ENCODE measurements around the gene CASR.

Gene CASR

DNA sequence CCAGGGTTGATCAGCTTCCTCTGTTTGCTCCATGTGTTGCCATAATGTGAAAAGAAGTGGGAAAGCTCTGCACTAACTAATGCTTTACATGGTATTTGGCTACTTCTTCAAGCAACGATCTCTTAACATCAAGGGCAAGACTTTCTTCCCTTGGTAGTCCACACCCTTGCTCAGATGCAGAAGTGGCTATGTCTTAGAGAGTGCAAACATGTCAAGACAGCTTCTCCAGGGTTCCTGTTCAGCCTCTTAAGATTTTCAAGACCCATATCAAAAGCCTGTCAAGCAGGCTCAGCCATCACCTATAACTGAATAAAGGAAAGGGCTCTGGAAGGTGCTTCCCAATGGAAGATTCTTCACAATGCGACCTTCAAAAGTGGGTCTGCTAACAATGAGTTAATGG lies 76.7 kb downstream of the CASR start:
- H3K18ac ChIP-seq (ENCODE audit: low read length), result no peak overlapping the region
- H3K4me2 ChIP-seq (ENCODE audit: insufficient read depth, low read length, poor library complexity, severe bottlenecking), result no peak overlapping the region
- H3K79me1 ChIP-seq (ENCODE audit: low read depth, low read length), result no peaks in the 10 kb centered on the region
- no peak overlapping the region for H3K23ac ChIP-seq (ENCODE audit: low read depth, low read length, poor library complexity)
- H3K14ac ChIP-seq (ENCODE audit: low read length), result no peak overlapping the region
- no peak for DNase-seq (ENCODE audit: low spot score)
- no peak overlapping the region for H2AK5ac ChIP-seq (ENCODE audit: low read depth, low read length)
- no peak overlapping the region for H3K9ac ChIP-seq (ENCODE audit: low read depth, low read length, poor library complexity)
- H2BK15ac ChIP-seq (ENCODE audit: low read length), result no peak overlapping the region
- no peak overlapping the region for H3K4me3 ChIP-seq (ENCODE audit: low read length in 2 of 2)
- no peak overlapping the region for H2BK5ac ChIP-seq (ENCODE audit: low read length)
- H4K8ac ChIP-seq (ENCODE audit: low read depth, low read length), result no peak overlapping the region
- H3K27ac ChIP-seq (replicated peaks; ENCODE audit: low read length), result no peak overlapping the region
- H2BK120ac ChIP-seq (ENCODE audit: low read depth, low read length), result no peak overlapping the region
- no peak overlapping the region for H3K4ac ChIP-seq (ENCODE audit: low read length)
- H3K9me3 ChIP-seq (replicated peaks in 1 of 2; ENCODE audit: control insufficient read depth in 2 of 2, insufficient read depth in 1 of 2, low read depth in 1 of 2, low read length in 2 of 2), result no peaks in the 10 kb centered on the region
- no peaks in the 10 kb centered on the region for H3K4me1 ChIP-seq (ENCODE audit: control insufficient read depth in 2 of 2, insufficient read depth in 1 of 2, low read depth in 1 of 2, low read length in 2 of 2)
- no peaks in the 10 kb centered on the region for H3K36me3 ChIP-seq (replicated peaks in 1 of 2; ENCODE audit: control insufficient read depth in 2 of 2, insufficient read depth in 2 of 2, low read length in 2 of 2)
- H2AFZ ChIP-seq (ENCODE audit: low read length), result no peak overlapping the region
- H3K27me3 ChIP-seq (ENCODE audit: control insufficient read depth in 3 of 3, insufficient read depth in 3 of 3, low read depth in 1 of 3, low read length in 3 of 3), result peaks cover 0 to 3% (median 0%) of the 10 kb centered on the region in 3 experiments
- WGBS, 2 donors (ENCODE audit: extremely low coverage in 2 of 2, insufficient read length in 2 of 2, insufficient replicate concordance in 1 of 2), result no CpG with 5 or more reads among the region's 2 CpGs
- no peak overlapping the region for H4K91ac ChIP-seq (ENCODE audit: low read depth, low read length, poor library complexity)
- no peak overlapping the region for H2BK12ac ChIP-seq (ENCODE audit: low read length)

DNA sequence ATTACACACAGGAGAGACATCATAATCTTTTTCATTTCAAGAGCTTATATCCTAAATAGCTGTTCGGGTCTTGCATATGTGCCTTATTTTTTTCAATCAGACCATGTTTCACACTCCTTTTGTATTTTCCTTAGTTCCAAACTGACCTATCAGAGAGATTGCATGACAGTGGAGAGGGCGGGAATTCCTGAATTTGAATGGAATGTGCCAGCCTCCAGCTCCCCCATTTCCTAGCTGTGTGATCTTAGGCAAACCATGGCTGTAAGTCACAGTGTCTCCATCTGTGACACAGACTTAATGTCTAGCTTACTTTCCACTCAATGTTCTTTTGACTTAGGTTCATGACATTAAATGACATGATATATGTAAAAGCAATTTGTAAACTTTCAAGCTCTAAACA lies 79.6 kb downstream of the CASR start:
- H3K4ac ChIP-seq (ENCODE audit: low read length), result no peak overlapping the region
- H3K4me1 ChIP-seq (ENCODE audit: control insufficient read depth in 2 of 2, insufficient read depth in 1 of 2, low read depth in 1 of 2, low read length in 2 of 2), result no peaks in the 10 kb centered on the region
- H3K36me3 ChIP-seq (replicated peaks in 1 of 2; ENCODE audit: control insufficient read depth in 2 of 2, insufficient read depth in 2 of 2, low read length in 2 of 2), result no peaks in the 10 kb centered on the region
- H3K9ac ChIP-seq (ENCODE audit: low read depth, low read length, poor library complexity), result no peak overlapping the region
- no peak overlapping the region for H3K14ac ChIP-seq (ENCODE audit: low read length)
- no peak overlapping the region for H3K4me2 ChIP-seq (ENCODE audit: insufficient read depth, low read length, poor library complexity, severe bottlenecking)
- no peak overlapping the region for H2AK5ac ChIP-seq (ENCODE audit: low read depth, low read length)
- H3K79me1 ChIP-seq (ENCODE audit: low read depth, low read length), result no peaks in the 10 kb centered on the region
- no peak for DNase-seq (ENCODE audit: low spot score)
- no peak overlapping the region for H2BK12ac ChIP-seq (ENCODE audit: low read length)
- H3K27ac ChIP-seq (replicated peaks; ENCODE audit: low read length), result no peak overlapping the region
- H4K8ac ChIP-seq (ENCODE audit: low read depth, low read length), result no peak overlapping the region
- no peak overlapping the region for H4K91ac ChIP-seq (ENCODE audit: low read depth, low read length, poor library complexity)
- H2AFZ ChIP-seq (ENCODE audit: low read length), result no peak overlapping the region
- H3K18ac ChIP-seq (ENCODE audit: low read length), result no peak overlapping the region
- no peak overlapping the region for H3K23ac ChIP-seq (ENCODE audit: low read depth, low read length, poor library complexity)
- H2BK15ac ChIP-seq (ENCODE audit: low read length), result no peak overlapping the region
- H3K27me3 ChIP-seq (ENCODE audit: control insufficient read depth in 3 of 3, insufficient read depth in 3 of 3, low read depth in 1 of 3, low read length in 3 of 3), result peaks cover 0 to 3% (median 0%) of the 10 kb centered on the region in 3 experiments
- H3K4me3 ChIP-seq (ENCODE audit: low read length in 2 of 2), result no peak overlapping the region
- H2BK120ac ChIP-seq (ENCODE audit: low read depth, low read length), result no peak overlapping the region
- no peak overlapping the region for H2BK5ac ChIP-seq (ENCODE audit: low read length)
- WGBS, 2 donors (ENCODE audit: extremely low coverage in 2 of 2, insufficient read length in 2 of 2, insufficient replicate concordance in 1 of 2), result no CpG with 5 or more reads among the region's 2 CpGs
- no peaks in the 10 kb centered on the region for H3K9me3 ChIP-seq (replicated peaks in 1 of 2; ENCODE audit: control insufficient read depth in 2 of 2, insufficient read depth in 1 of 2, low read depth in 1 of 2, low read length in 2 of 2)

DNA sequence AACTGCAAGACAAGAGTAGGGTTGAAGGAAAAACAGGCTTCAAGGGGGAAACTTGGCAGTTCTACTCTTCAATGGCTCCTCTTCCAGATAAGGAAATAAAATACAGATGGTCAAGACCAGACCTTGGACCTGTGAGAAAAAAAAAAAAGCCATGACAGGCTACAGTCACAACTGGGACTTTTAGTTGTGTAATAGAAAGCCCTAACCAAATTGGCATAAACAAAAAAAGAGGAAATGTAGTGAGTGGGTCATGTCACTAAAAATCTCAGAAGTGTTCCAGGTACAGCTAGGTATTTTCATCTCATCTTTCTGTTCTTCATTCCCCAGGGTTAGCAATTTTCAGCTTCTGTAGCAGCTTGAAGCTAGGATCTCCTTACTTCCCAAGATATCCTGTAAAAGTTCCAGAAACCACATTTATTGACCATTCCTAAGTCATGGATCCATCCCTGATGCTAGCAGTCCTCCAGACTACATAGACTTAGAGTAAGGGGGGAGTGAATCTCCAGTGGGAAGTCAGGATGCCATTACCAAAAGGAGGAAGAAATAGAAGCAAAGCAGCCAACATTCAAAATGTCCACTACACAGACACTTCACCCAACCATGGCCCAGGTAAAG lies 80.6 kb downstream of the CASR start:
- Histone ChIP-seq H3K36me3 (replicated peaks in 1 of 2; ENCODE audit: control insufficient read depth in 2 of 2, insufficient read depth in 2 of 2, low read length in 2 of 2) (no peaks in the 10 kb centered on the region), H3K14ac (ENCODE audit: low read length) (no peak overlapping the region), H3K4me2 (ENCODE audit: insufficient read depth, low read length, poor library complexity, severe bottlenecking) (no peak overlapping the region), H3K4me1 (ENCODE audit: control insufficient read depth in 2 of 2, insufficient read depth in 1 of 2, low read depth in 1 of 2, low read length in 2 of 2) (no peaks in the 10 kb centered on the region), H4K8ac (ENCODE audit: low read depth, low read length) (no peak overlapping the region), H3K4me3 (ENCODE audit: low read length in 2 of 2) (no peak overlapping the region), H3K9ac (ENCODE audit: low read depth, low read length, poor library complexity) (no peak overlapping the region), H3K4ac (ENCODE audit: low read length) (no peak overlapping the region), H3K27ac (replicated peaks; ENCODE audit: low read length) (no peak overlapping the region), H2AFZ (ENCODE audit: low read length) (no peak overlapping the region), H2BK120ac (ENCODE audit: low read depth, low read length) (no peak overlapping the region), H2BK12ac (ENCODE audit: low read length) (no peak overlapping the region), H3K79me1 (ENCODE audit: low read depth, low read length) (no peaks in the 10 kb centered on the region), H2BK5ac (ENCODE audit: low read length) (no peak overlapping the region), H2BK15ac (ENCODE audit: low read length) (no peak overlapping the region), H3K18ac (ENCODE audit: low read length) (no peak overlapping the region), H2AK5ac (ENCODE audit: low read depth, low read length) (no peak overlapping the region), H4K91ac (ENCODE audit: low read depth, low read length, poor library complexity) (no peak overlapping the region), H3K23ac (ENCODE audit: low read depth, low read length, poor library complexity) (no peak overlapping the region), H3K27me3 (ENCODE audit: control insufficient read depth in 3 of 3, insufficient read depth in 3 of 3, low read depth in 1 of 3, low read length in 3 of 3) (peaks cover 0 to 3% (median 0%) of the 10 kb centered on the region in 3 experiments), H3K9me3 (replicated peaks in 1 of 2; ENCODE audit: control insufficient read depth in 2 of 2, insufficient read depth in 1 of 2, low read depth in 1 of 2, low read length in 2 of 2) (no peaks in the 10 kb centered on the region)
- no peak for DNase-seq (ENCODE audit: low spot score)

DNA sequence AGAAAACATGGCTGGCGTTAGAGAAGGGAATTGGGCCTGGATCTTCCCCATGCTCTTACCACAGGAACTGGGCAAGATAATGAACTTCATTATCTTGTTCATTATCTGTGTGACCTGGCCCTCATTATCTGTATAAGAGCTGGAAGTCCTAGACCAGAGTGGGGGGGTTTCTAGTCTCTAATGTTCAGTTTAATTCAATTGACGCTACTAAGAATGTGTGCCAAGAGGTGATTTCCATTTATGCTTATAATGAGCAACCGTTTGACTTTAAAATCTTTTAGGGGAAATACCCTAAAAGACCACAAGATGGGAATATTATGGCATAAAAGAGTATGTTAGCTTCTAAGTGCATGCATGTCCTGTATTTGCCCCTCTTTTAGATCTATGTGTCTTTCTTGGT lies 82.5 kb downstream of the CASR start:
- WGBS, 2 donors (ENCODE audit: extremely low coverage in 2 of 2, insufficient read length in 2 of 2, insufficient replicate concordance in 1 of 2), result no CpG with 5 or more reads among the region's 3 CpGs
- no peak overlapping the region for H2BK120ac ChIP-seq (ENCODE audit: low read depth, low read length)
- H3K36me3 ChIP-seq (replicated peaks in 1 of 2; ENCODE audit: control insufficient read depth in 2 of 2, insufficient read depth in 2 of 2, low read length in 2 of 2), result no peaks in the 10 kb centered on the region
- no peak for DNase-seq (ENCODE audit: low spot score)
- H2BK12ac ChIP-seq (ENCODE audit: low read length), result no peak overlapping the region
- H3K79me1 ChIP-seq (ENCODE audit: low read depth, low read length), result no peaks in the 10 kb centered on the region
- no peaks in the 10 kb centered on the region for H3K27me3 ChIP-seq (ENCODE audit: control insufficient read depth in 3 of 3, insufficient read depth in 3 of 3, low read depth in 1 of 3, low read length in 3 of 3)
- no peaks in the 10 kb centered on the region for H3K4me1 ChIP-seq (ENCODE audit: control insufficient read depth in 2 of 2, insufficient read depth in 1 of 2, low read depth in 1 of 2, low read length in 2 of 2)
- H4K8ac ChIP-seq (ENCODE audit: low read depth, low read length), result no peak overlapping the region
- no peak overlapping the region for H3K14ac ChIP-seq (ENCODE audit: low read length)
- H2BK5ac ChIP-seq (ENCODE audit: low read length), result no peak overlapping the region
- H4K91ac ChIP-seq (ENCODE audit: low read depth, low read length, poor library complexity), result no peak overlapping the region
- H3K4me2 ChIP-seq (ENCODE audit: insufficient read depth, low read length, poor library complexity, severe bottlenecking), result no peak overlapping the region
- H2AFZ ChIP-seq (ENCODE audit: low read length), result no peak overlapping the region
- H3K23ac ChIP-seq (ENCODE audit: low read depth, low read length, poor library complexity), result no peak overlapping the region
- no peak overlapping the region for H2BK15ac ChIP-seq (ENCODE audit: low read length)
- H3K27ac ChIP-seq (replicated peaks; ENCODE audit: low read length), result no peak overlapping the region
- H2AK5ac ChIP-seq (ENCODE audit: low read depth, low read length), result no peak overlapping the region
- H3K9ac ChIP-seq (ENCODE audit: low read depth, low read length, poor library complexity), result no peak overlapping the region
- no peaks in the 10 kb centered on the region for H3K9me3 ChIP-seq (replicated peaks in 1 of 2; ENCODE audit: control insufficient read depth in 2 of 2, insufficient read depth in 1 of 2, low read depth in 1 of 2, low read length in 2 of 2)
- no peak overlapping the region for H3K18ac ChIP-seq (ENCODE audit: low read length)
- no peak overlapping the region for H3K4ac ChIP-seq (ENCODE audit: low read length)
- no peak overlapping the region for H3K4me3 ChIP-seq (ENCODE audit: low read length in 2 of 2)

Measured in neuronal stem cell (in vitro differentiated cells).